HG02938 (cell line): ENCODE measurements around the gene CNN2.
A peak's percentile ranks its signal among the peaks of the same experiment; 100 is the strongest.
"Not testable (repeated sequence)": the region's sequence is repeated elsewhere in the genome, so short reads cannot be mapped to it uniquely, and the experiment has no call there.

Experiments used
- ATAC-seq: cut with Tn5 transposase; IDR thresholded peaks from one replicate; pipeline ENCODE4 v1.9.1; 2021; ENCODE audit warnings: mild to moderate bottlenecking, moderate library complexity; ENCODE audit not compliant: unreplicated experiment

The CNN2 gene

DNA sequence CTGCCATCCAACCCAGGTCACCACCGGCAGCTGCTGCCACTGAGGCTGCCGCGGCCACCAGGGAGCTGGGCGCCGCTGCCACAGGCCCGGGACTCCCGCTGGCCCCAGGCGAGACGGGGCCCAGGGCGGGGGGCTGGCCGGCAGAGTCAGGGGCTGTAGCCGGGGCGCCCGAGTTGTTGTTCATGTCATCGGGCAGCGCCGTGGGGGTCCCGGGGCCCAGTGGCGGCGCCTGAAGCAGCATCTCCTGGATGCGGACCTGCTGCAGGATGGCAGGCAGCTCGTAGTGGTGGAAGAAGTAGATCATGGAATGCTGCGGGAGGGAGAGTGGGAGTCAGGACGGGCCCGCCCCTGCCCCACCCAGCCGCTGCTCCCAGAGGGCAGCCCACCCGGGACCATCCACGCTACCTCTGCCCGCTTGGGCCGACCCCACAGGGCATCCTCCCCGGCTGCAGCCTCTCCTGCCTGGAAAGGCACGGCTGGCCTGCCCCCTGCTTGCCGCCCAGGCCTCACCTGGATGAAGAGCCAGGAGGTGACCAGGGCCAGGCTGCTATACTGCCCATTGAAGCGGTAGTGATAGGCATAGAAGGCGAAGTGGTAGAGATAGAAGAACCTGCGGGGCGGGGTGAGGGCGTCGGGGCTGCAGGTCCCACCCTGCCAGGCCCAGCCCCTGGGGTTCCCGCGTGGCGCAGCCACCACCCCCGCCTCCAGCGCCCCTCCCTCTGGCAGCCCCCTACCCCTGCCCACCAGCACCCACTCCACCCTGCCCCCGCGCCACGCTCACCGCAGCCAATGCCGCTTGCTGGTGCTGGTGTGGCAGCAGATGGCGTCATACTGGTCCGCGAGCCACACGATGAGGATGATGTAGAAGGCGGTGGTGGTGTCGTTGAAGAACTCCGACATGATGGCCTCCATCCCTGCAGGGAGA, 15.6 kb upstream of the CNN2 start:
- ATAC-seq, result no peak

- no peak for ATAC-seq
These were observed 14.5 kb upstream of the CNN2 start for GRCh38 chr19:1011831-1012333.

GRCh38 chr19:1012334-1012733, 14.1 kb upstream of the CNN2 start:
- ATAC-seq, result no peak

GRCh38 chr19:1013218-1013617, 13.2 kb upstream of the CNN2 start:
- no peak for ATAC-seq

DNA sequence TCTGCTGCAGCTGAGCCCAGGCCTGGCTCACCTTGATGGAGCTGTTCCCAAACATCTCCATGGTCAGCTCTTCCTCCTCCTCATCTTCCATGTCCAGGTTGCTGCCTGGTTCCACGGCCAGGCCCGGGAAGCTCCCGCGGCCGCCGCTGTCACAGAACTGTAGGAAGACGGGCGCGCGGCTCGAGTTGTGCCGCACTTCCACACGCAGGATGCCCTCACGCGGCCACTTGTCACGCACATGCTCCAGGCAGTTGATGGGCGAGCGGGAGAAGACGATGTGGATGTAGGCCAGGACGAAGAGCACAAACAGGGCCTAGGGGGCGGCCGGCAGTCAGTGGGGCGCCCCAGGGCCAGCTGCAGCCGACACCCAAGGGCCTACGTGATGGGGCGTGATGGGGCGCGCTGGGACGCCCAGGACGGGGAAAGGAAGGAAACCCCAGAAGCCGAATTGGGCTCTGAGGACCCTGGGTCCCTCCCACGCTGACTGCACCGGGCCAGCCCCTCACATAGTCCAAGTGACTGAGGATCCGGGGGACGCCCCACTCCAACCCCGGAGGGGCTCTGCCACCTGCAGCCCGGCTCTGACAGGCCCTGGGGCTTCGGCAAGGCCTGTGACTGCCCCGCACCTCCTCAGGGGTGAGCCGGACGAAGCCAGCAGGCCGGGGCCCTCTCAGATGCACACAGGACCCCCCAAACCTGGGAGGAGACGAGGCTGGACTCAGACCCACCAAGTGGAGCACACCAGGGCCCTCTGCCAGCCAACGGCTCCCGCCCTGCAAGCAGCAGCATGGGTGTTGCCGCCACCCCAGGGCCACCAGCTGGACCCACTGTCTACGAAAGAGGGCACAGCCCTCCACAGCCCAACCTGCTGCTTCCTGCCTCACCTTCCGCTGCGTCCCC, 12.0 kb upstream of the CNN2 start:
- ATAC-seq, result no peak

GRCh38 chr19:1015061-1015781, 11.2 kb upstream of the CNN2 start:
- no peak for ATAC-seq

GRCh38 chr19:1015782-1016646, 10.4 kb upstream of the CNN2 start:
- no peak for ATAC-seq

DNA sequence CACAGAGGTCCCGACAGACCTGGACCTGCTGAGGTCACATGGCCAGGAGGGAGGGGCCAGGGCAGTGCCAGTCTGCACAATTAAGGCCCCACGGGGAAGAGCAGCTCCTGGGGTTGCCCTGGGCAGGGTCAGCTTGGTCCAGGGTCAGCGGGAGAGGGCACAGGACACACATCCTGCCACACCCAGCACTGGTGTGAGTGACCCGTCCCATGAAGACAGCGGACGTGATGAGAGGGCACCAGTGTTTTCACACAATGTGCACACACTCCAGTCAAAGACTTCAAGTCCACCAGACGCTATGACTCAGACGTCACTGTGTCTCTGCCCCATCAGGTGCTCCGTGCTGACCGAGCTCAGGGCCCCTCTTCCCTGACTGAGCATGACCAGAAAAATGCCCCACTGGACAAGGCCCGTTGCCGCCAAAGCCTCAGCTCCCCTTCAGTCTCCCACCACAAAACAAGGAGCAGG, 9.7 kb upstream of the CNN2 start:
- no peak for ATAC-seq

- no peak for ATAC-seq
These were observed 9.1 kb upstream of the CNN2 start for GRCh38 chr19:1017115-1017905.

GRCh38 chr19:1017906-1018305, 8.5 kb upstream of the CNN2 start:
- ATAC-seq, result no peak

DNA sequence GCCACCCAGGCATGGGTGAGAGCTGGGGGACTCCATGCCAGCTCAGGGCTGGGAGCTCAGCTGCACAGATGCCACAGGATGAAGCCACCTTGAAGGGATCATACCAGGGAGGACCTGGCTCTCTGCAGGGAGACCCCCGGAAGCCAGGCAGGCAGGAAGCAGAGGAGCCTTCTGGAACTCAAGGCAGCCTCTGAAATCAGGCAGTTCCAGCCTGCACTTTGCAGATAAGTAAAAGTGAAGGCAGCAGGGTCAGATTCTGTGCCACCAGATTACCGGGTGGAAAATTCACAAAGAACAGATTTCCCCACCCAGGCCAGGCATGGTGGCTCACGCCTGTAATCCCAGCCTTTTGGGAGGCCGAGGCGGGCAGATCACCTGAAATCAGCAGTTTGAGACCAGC, 8.0 kb upstream of the CNN2 start:
- no peak for ATAC-seq

DNA sequence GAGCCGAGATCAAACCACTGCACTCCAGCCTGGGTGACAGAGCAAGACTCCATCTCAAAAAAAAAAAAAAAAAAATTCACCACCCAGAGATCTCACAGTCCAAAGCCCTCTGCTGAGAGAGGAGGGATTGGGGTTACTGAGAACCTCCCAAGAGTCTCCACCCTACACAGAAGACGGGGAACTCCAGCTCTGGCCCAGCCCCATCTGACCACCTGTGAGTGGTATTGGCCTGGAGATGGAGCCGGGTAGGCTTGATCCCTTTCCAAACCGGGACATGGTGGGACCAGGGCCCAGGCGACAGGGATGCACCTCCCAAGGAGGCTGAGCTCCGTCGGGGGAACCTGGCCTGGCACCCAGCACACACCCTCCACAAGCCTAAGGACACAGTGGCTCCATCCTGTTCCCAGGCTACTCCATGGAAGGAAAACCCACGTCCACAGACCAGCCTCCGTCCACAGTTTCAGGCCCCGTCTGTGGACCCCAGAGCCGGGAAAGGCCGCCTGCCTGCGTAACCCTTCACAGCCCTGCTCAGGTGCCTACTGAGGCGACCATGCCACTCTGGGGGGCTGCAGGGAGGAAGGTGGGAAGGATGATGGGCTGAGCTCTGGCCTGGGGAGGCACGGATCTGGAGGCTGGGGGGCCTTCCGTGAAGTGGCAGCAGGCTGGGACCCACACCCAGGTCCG, 7.3 kb upstream of the CNN2 start:
- ATAC-seq, result no peak

DNA sequence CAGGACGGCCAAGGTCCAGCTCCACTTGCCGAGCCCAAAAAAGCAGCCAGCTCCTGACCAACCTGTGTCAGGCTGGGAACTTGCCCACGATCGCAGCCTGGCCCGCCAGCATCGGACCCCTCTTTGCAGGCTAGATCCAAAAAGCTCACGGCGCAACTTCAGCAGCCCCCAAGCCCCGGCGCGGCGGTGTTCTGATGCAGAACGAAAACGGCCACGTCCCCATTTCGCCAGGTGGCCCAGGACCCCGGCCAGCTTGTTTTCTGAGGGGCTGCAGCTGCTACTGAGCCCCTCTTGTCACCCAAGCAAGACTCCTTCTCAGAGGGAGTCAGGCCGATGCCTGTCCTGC, 6.8 kb upstream of the CNN2 start:
- ATAC-seq, result no peak

DNA sequence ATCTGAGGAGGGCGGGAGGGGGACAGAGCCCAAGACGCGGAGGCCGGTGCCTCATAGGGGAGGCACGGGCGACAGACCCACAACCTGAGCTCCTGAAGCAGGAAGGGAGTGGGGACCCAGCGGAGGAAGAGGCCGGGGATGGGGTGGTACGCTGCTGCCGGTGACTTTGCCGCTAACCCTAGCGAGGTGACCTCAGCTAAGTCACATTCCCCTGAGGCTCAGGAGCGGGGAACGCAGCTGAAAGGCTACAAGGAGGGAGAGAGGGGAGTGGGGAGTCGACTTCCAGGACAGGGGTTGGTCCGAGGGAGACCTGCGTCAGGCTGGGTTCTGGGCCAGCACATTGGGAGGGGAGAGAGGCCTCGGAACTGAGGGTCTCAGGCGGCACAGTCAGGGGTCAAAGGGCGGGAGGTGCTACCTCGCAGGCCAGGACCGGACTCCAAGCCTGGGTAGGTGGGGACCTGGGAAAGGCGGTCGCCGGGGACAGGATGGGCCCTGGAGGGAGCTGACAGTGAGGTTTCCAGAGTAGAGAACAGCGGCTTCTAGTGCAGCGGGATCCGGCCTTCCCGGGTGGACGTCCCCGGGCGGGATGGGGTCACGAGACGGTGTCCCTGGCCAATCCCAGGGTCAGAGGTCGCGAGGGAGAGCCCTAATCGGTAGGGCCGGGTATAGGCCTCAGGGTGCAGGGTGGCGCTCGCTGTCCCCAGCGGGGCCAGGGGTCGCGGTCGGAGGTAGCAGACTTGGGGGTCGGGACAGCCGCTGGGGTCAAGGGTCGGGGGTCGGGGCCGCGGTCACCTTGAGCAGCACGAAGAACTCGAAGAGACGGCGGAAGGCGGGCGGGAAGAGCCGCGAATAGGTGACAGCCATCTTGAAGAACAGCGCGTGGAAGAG, 6.2 kb upstream of the CNN2 start:
- ATAC-seq, result no peak

GRCh38 chr19:1020868-1021425, 5.5 kb upstream of the CNN2 start, which contains the start of gene TMEM259:
TSS of gene TMEM259 (minus strand) at chr19:1021123. CDS start at chr19:1020996, 127 bp downstream.
- peak; percentile 74 for ATAC-seq

GRCh38 chr19:1023883-1024188, 2.6 kb upstream of the CNN2 start:
- not testable (repeated sequence) for ATAC-seq

DNA sequence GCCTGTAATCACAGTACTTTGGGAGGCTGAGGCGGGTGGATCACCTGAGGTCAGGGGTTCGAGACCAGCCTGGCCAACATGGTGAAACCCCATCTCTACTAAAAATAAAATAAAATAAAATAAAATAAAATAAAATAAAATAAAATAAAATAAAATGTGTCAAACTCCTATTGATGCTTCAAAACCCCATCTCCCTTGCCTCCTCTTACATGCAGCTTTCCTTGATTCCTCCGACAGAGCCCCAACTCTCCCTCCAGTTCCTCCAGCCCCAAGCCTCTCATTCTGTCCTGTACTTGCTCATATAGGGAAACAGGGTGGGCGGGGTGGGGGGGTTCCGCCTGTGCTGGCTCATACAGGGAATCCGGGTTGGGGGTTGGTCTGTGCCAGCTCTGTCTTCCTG, 1.3 kb upstream of the CNN2 start:
- not testable (repeated sequence) for ATAC-seq
